IMR-90 (cell line): ENCODE results near the gene PIGN. TPM values are rescaled to one million over a fixed set of nuclear protein-coding genes. Genes with fewer than 3 reads are reported as not detected.

Experiments used
- ATAC-seq: fragments of 200-7000 bp; cut with Tn5 transposase; 2 replicates; pipeline ENCODE4 v1.9.1; 2020; ENCODE audit warnings: low read depth, mild to moderate bottlenecking, moderate library complexity
- BruUV-seq: library from RNA; stranded (reverse); fragments of 400-500 nt; replicated peaks from 2 replicates; lab custom pipeline; 2021; lab: Mats Ljungman, UMichigan
- CTCF ChIA-PET: fragments of 300-600 bp; formaldehyde crosslinking; extraction: SDS; loops from one replicate; lab custom pipeline; 2021; ENCODE audit warnings: antibody characterized with exemption; lab: Yijun Ruan, JAX
- POLR2A ChIA-PET: fragments of 300-600 bp; sonication (Branson Sonifier 250); formaldehyde crosslinking; loops from one replicate; lab custom pipeline; 2022; ENCODE audit warnings: antibody characterized with exemption; ENCODE audit not compliant: unreplicated experiment; lab: Charles Lee
- DNase-seq: peaks from one replicate; pipeline ENCODE4 v3.0.0; 2013
- H2AFZ ChIP-seq: replicated peaks from 2 replicates; pipeline ENCODE3; 2013; ENCODE audit warnings: low read length, mild to moderate bottlenecking; ENCODE audit not compliant: poor library complexity
- H2AK5ac ChIP-seq: 2 replicates; pipeline ENCODE4 v1.6.1; 2013; ENCODE audit warnings: low read depth, low read length, inconsistent platforms
- H2AK9ac ChIP-seq: replicated peaks from 2 replicates; pipeline ENCODE3; 2013; ENCODE audit warnings: mild to moderate bottlenecking, low read depth, low read length, moderate library complexity; ENCODE audit not compliant: poor library complexity
- H2BK120ac ChIP-seq: 2 replicates; pipeline ENCODE4 v1.6.1; 2013; ENCODE audit warnings: low read depth, low read length, inconsistent platforms
- H2BK15ac ChIP-seq: 3 replicates; pipeline ENCODE4 v1.6.1; 2013; ENCODE audit warnings: low read depth, low read length, inconsistent platforms
- H2BK20ac ChIP-seq: 2 replicates; pipeline ENCODE4 v1.6.1; 2013; ENCODE audit warnings: low read depth, mild to moderate bottlenecking, inconsistent platforms, low read length, moderate library complexity
- H2BK5ac ChIP-seq: 2 replicates; pipeline ENCODE4 v1.6.1; 2013; ENCODE audit warnings: mild to moderate bottlenecking, low read depth, low read length, inconsistent platforms; ENCODE audit not compliant: poor library complexity, severe bottlenecking
- H3K14ac ChIP-seq: replicated peaks from 2 replicates; pipeline ENCODE4 v1.6.1; 2013; ENCODE audit warnings: low read depth, low read length, inconsistent platforms
- H3K18ac ChIP-seq: 2 replicates; pipeline ENCODE4 v1.6.1; 2013; ENCODE audit warnings: low read depth, low read length, control low read depth
- H3K23ac ChIP-seq: 2 replicates; pipeline ENCODE4 v1.6.1; 2013; ENCODE audit warnings: low read depth, low read length, inconsistent platforms
- H3K27ac ChIP-seq: 2 replicates; pipeline ENCODE4 v1.5.1; 2013; ENCODE audit warnings: mild to moderate bottlenecking, control low read depth, low read length; ENCODE audit not compliant: insufficient read depth
- H3K27me3 ChIP-seq: 2 replicates; pipeline ENCODE4 v1.6.1; 2013; ENCODE audit warnings: low read length; ENCODE audit not compliant: control insufficient read depth, insufficient read depth
- H3K36me3 ChIP-seq: 2 replicates; pipeline ENCODE4 v1.6.1; 2013; ENCODE audit warnings: low read length, mixed read lengths; ENCODE audit not compliant: control insufficient read depth, insufficient read depth
- H3K4ac ChIP-seq: 2 replicates; pipeline ENCODE4 v1.6.1; 2013; ENCODE audit warnings: low read depth, low read length, inconsistent platforms
- H3K4me1 ChIP-seq: 2 replicates; pipeline ENCODE4 v1.6.1; 2013; ENCODE audit warnings: low read length, mixed read lengths; ENCODE audit not compliant: control insufficient read depth, insufficient read depth
- H3K4me2 ChIP-seq: 2 replicates; pipeline ENCODE4 v1.6.1; 2013; ENCODE audit warnings: low read depth, mild to moderate bottlenecking, control low read depth, low read length, moderate library complexity
- H3K4me3 ChIP-seq: 2 replicates; pipeline ENCODE4 v1.5.1; 2013; ENCODE audit warnings: low read depth, mild to moderate bottlenecking, control low read depth, low read length, moderate library complexity; ENCODE audit not compliant: insufficient read depth
- H3K56ac ChIP-seq: 2 replicates; pipeline ENCODE4 v1.6.1; 2013; ENCODE audit warnings: low read length, inconsistent platforms; ENCODE audit not compliant: insufficient read depth; ENCODE audit errors: extremely low read depth
- H3K79me1 ChIP-seq, 2 experiments: 2 replicates each; pipeline ENCODE4 v1.6.1; 2013; ENCODE audit warnings: low read length in 2 of 2, inconsistent platforms in 1 of 2, low read depth in 1 of 2
- H3K9ac ChIP-seq: 2 replicates; pipeline ENCODE4 v1.6.1; 2013; ENCODE audit warnings: low read depth, low read length, control low read depth
- H3K9me1 ChIP-seq: 2 replicates; pipeline ENCODE4 v1.6.1; 2013; ENCODE audit warnings: low read length, inconsistent platforms; ENCODE audit not compliant: insufficient read depth
- H3K9me3 ChIP-seq: 2 replicates; pipeline ENCODE4 v1.6.1; 2013; ENCODE audit warnings: low read length; ENCODE audit not compliant: control insufficient read depth, insufficient read depth
- H4K20me1 ChIP-seq: 2 replicates; pipeline ENCODE4 v1.6.1; 2013; ENCODE audit warnings: low read length, inconsistent platforms; ENCODE audit not compliant: insufficient read depth
- H4K5ac ChIP-seq: 2 replicates; pipeline ENCODE4 v1.6.1; 2013; ENCODE audit warnings: mild to moderate bottlenecking, low read depth, low read length, control low read depth
- H4K8ac ChIP-seq, 2 experiments: 2 replicates each; pipeline ENCODE4 v1.6.1; 2013; ENCODE audit warnings: low read depth in 2 of 2, low read length in 2 of 2, control low read depth in 1 of 2, inconsistent platforms in 1 of 2
- H4K91ac ChIP-seq: 2 replicates; pipeline ENCODE4 v1.6.1; 2013; ENCODE audit warnings: low read depth, low read length, inconsistent platforms; ENCODE audit not compliant: insufficient read depth
- BHLHE40 ChIP-seq: fragments of 150-350 bp; IDR thresholded peaks from 2 replicates; pipeline ENCODE4 v1.6.1; 2016; ENCODE audit warnings: mild to moderate bottlenecking, low read depth, low read length
- FOS ChIP-seq: fragments of 150-350 bp; IDR thresholded peaks from 2 replicates; pipeline ENCODE4 v1.6.1; 2016; ENCODE audit warnings: low read depth, low read length
- MAFK ChIP-seq: IDR thresholded peaks from 2 replicates; pipeline ENCODE4 v1.6.1; 2012; ENCODE audit warnings: low read depth, low read length, improper control_type of control experiment
- NFE2L2 ChIP-seq: fragments of 150-350 bp; IDR thresholded peaks from 2 replicates; pipeline ENCODE4 v1.6.1; 2016; ENCODE audit warnings: low read depth, mild to moderate bottlenecking, low read length
- POLR2A ChIP-seq: IDR thresholded peaks from 2 replicates; pipeline ENCODE4 v1.6.1; 2012; ENCODE audit warnings: mild to moderate bottlenecking, low read depth, low read length
- RAD21 ChIP-seq: IDR thresholded peaks from 2 replicates; pipeline ENCODE4 v1.6.1; 2012; ENCODE audit warnings: low read length, improper control_type of control experiment
- WGBS, 2 experiments: methylation state at CpG; one replicate each; pipeline versions ENCODE4 v1.1.5 to v1.1.7; 2013; ENCODE audit warnings: missing lambda C conversion rate in 2 of 2; ENCODE audit not compliant: insufficient read length in 1 of 2; ENCODE audit errors: extremely low coverage in 2 of 2; 5-methylcytosine and 5-hydroxymethylcytosine counted together
- dilution Hi-C: fragments of 300-500 bp; cut with HindIII; formaldehyde crosslinking; loops from one replicate; pipeline ENCODE4 v1.14.3; 2018; ENCODE audit warnings: low sequenced_read_pairs; ENCODE audit not compliant: unreplicated experiment
- in situ Hi-C: fragments of 300-500 bp; cut with MboI; formaldehyde crosslinking; loops from 3 replicates; pipeline ENCODE4 v1.14.3; 2019; ENCODE audit warnings: low sequenced_read_pairs, inconsistent platforms, mixed read lengths
- intact Hi-C: fragments of 100-400 bp; cut with micrococcal nuclease; formaldehyde crosslinking; loops from 2 replicates; pipeline ENCODE4 v1.10.0; 2022
- polyA plus RNA-seq, 3 experiments: library from polyadenylated mRNA; depleted of rRNA; stranded (reverse); fragments of >200 nt; gene quantifications; 2 replicates each; pipeline ENCODE4 v1.2.3, GENCODE V29; 2012; ENCODE audit warnings: low replicate concordance in 1 of 3
- total RNA-seq: library from RNA; depleted of rRNA; stranded (reverse); fragments of >200 nt; gene quantifications from 2 replicates; pipeline ENCODE4 v1.2.3, GENCODE V29; 2012
- TF ChIP-seq, protein P1 (sequence below): fragments of 150-350 bp; IDR thresholded peaks from 2 replicates; pipeline ENCODE4 v1.6.1; 2016; ENCODE audit warnings: low read depth, mild to moderate bottlenecking, low read length, moderate library complexity, borderline replicate concordance

PIGN gene
- total and polyA plus RNA-seq, 2 of the 4 experiments (the other 2 are of a cell fraction), result 9.0 to 17.9 TPM

DNA sequence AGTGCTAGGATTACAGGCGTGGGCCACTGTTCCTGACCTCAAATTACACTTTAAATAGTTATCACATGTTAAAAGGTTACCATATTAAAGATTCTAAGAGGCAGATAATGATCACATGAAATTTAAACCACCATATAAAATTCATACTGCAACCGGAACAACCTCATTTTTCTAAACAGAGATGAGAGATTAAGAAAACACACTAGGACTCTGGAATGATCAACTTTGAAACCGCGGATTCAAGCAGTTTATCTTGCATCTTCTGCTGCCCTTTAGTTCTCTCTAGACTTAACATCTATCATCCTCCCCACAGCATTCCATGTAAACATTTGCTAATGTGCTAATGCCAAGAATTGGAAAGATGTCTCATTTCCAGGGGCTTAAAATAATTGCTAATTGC lies 115.8 kb downstream of the PIGN start:
- Histone ChIP-seq H2BK120ac (no peak overlapping the region), H4K8ac (no peak overlapping the region), H2BK5ac (no peak overlapping the region), H3K4ac (no peak overlapping the region), H3K79me1 (no peaks in the 10 kb centered on the region), H2BK15ac (no peak overlapping the region), H3K27me3 (no peaks in the 10 kb centered on the region), H3K9me1 (no peaks in the 10 kb centered on the region), H3K9me3 (no peaks in the 10 kb centered on the region), H3K23ac (no peak overlapping the region), H4K91ac (no peak overlapping the region), H2AK9ac (no peak overlapping the region), H2AFZ (no peak overlapping the region), H3K14ac (no peak overlapping the region), H3K4me1 (peaks cover 7% of the 10 kb centered on the region), H4K20me1 (no peaks in the 10 kb centered on the region), H3K27ac (no peak overlapping the region), H3K4me2 (no peak overlapping the region), H4K5ac (no peak overlapping the region), H2AK5ac (no peak overlapping the region), H2BK20ac (no peak overlapping the region), H3K4me3 (no peak overlapping the region), H3K56ac (no peak overlapping the region), H3K9ac (no peak overlapping the region), H3K36me3 (no peaks in the 10 kb centered on the region), H3K18ac (no peak overlapping the region)
- dilution Hi-C loops (no loop called here), in situ Hi-C loops (no loop called here), intact Hi-C loops (no loop called here)
- DNase-seq (peak; percentile 7), ATAC-seq (peak; percentile 61; the same call in 1 of the 2 replicates)
- no TSS peak for BruUV-seq
- CTCF ChIA-PET, result no interaction called here
- TF ChIP-seq MAFK, result no peak
- no peak for TF ChIP-seq BHLHE40
- no peak for TF ChIP-seq FOS
- no peak for TF ChIP-seq RAD21
- no peak for TF ChIP-seq POLR2A
- TF ChIP-seq, protein P1, sequence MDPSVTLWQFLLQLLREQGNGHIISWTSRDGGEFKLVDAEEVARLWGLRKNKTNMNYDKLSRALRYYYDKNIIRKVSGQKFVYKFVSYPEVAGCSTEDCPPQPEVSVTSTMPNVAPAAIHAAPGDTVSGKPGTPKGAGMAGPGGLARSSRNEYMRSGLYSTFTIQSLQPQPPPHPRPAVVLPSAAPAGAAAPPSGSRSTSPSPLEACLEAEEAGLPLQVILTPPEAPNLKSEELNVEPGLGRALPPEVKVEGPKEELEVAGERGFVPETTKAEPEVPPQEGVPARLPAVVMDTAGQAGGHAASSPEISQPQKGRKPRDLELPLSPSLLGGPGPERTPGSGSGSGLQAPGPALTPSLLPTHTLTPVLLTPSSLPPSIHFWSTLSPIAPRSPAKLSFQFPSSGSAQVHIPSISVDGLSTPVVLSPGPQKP, result no peak
- no peak for TF ChIP-seq NFE2L2
- POLR2A ChIA-PET, result no interaction called here
- 71% methylated on average over 1 of the region's 4 CpGs; no CpG with 5 or more reads in 1 of the 2 experiments for WGBS, 2 experiments
